NCI-H2171 treated with DMSO at 0.1 percent for 48 hours (cell line): ENCODE data around the gene MS4A6A.
"Not testable (repeated sequence)": the region's sequence is repeated elsewhere in the genome, so short reads cannot be mapped to it uniquely, and the experiment has no call there.

Experiments
- DNase-seq: peaks from one replicate; lab custom pipeline; 2025; lab: John Stamatoyannopoulos, UW

The MS4A6A gene

DNA sequence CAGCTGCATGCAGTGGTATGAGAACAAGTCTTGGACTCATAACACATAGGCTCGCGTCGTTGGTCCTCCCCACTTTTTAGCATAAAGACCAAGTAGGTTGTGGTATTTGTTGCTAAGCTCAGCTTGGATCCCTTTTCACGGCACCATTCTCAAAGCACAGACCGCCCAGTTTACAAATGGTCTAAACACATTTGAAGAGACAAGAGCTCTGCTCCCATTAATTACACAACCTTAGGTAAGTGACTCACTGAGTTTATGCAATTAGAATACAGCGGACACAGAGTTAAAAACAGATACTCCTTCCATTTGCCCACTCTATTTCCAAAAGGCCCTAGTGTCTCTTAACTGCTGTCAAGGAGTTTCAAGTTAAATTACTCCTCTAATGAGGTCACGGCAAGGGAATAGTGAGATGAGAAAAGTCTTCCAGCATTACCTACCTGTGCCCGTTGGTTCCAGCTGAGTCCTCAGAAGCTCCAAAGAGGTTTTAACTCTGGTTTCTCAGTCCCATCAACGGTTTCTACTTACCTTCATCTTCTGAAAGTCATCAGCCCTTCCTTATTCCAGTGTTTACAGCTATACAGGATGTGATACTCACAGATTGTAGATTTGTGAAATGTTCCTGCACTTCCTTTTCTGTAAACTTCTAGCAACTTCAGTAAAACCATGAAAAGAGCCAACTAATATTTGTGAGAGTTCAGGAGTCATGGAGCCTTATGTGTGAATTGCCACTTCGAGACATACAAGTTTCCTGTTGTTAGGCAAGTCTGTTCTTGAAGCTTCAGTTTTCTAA, at the start of gene MS4A6A:
TSS of gene MS4A6A (minus strand) at position 543 of the 790 bp plus-strand sequence. CDS start 1,356 bp downstream, outside the sequence.
- DNase-seq, result no peak

GRCh38 chr11:60230681-60231080, 47.8 kb upstream of the MS4A6A start:
- no peak for DNase-seq

DNA sequence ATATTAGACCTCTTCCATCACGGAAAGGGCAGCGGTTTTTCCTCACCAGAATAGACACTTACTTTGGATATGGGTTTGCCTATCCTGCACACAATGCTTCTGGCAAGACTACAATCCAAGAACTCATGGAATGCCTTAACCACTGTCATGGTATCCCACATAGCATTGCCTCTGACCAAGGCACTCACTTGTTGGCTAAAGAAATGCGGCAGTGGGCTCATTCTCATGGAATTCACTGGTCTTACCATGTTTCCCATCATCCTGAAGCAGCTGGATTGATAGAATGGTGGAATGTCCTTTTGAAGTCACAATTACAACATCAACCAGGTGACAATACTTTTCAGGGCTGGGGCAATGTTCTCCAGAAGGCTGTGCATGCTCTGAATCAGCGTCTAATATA, 39.3 kb upstream of the MS4A6A start:
- no peak for DNase-seq

DNA sequence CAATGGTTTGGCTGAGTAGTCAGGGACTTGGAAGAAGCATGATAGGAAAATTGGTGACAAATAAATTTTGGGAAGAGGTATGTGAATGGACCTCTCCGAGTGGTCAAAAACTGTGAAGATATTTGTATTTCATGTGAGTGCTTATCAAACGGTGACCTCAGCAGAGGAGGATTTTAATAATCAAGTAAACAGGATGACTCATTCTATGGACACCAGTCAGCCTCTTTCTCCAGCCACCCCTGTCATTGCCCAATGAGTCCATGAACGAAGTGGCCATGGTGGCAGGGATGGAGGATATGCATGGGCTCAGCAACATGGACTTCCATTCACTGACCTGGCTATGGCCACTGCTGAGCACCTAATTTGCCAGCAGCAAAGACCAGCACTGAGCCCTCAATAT, 38.8 kb upstream of the MS4A6A start:
- no peak for DNase-seq

DNA sequence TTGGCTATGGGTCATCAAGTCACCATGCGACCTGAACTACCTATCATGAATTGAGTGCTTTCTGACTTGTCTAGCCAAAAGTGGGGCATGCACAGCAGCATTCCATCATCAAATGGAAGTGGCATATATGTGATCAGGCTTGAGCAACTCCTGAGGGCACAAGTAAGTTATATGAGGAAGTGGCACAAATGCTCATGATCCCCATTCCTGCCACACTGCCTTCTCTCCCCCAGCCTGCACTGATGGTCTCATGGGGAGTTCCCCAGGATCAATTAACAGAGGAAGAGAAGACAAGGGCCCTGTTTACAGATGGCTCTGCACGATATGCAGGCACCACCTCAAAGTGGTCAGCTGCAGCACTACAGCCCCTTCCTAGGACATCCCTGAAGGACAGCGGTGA, 38.3 kb upstream of the MS4A6A start:
- no peak for DNase-seq

GRCh38 chr11:60214386-60214785, 31.5 kb upstream of the MS4A6A start:
- no peak for DNase-seq

DNA sequence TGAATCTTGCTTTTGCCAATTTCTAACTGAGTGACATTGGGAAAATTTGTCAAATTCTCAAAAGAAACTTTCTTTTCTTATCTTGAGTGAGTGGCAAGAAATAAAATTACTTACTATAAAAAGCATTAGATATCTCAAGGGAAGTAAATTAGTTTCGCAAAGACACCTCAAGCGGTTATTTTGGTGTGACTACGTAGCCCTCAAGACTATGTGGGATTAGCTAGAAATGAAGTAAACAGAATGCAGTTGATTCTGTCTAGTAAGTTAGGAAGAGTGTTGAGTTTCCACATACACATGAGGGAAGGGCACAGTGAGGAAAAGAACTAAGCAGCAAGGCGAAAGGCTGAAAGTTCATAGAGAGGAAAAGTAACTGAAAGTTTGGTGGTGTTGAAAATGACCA, 28.3 kb upstream of the MS4A6A start:
- DNase-seq, result no peak

DNA sequence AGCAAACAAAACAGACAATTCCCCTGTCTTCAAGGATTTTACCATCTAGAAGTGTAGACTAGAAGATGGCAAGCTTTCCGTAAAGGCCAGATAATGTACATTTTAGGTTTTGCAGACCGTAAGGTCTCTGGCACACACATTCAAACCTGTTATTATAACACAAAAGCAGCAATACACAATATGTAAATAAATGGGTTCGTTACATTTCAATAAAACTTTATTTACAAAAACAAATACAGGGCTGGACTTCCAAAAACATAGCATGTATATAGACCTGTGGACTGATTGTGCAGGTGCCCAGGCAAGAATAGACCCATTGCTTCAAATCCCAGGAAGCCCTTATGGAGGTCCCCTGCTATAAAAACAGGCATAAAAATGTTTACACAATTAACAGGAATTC, 27.1 kb upstream of the MS4A6A start:
- DNase-seq, result no peak

DNA sequence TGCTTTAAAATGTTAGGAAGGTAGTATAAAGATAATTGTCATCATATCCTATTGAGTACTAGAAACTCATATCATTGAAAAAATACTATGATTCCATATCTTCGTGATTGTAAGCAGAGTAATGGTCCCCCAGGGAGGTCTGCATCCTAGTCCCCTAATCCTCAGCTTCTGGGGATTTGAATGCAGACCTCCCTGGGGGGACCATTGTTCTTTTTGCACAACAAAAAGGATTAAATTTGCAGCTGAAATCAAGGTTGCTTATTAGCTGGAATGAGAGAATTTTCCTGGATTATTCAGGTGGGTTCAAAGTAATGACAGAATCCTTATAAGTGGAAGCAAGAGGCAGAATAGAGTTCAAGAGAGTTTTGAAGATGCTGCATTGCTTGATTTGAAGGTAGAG, 26.1 kb upstream of the MS4A6A start:
- DNase-seq, result no peak

- DNase-seq, result no peak
Observed at GRCh38 chr11:60208146-60208895, 25.4 kb upstream of the MS4A6A start.

DNA sequence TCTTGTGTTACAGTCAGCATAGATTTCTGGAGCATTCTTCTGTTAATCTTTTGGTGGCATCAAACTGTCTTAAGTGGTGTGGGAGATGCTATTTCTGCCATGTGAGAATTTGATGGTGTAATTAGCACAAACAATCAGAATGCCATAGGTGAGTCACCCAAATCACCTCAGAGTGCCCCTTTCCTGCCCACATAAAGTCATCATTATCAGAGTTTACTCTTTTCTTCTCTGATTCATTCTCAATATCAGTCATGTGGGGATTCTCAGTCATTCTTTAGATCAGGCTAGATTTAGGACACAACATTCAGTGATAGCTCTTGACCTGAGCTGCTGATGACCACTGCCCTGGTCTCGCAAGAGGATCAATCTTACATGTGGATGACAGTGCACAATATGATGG, 23.7 kb upstream of the MS4A6A start:
- DNase-seq, result no peak

GRCh38 chr11:60204922-60205321, 22.0 kb upstream of the MS4A6A start:
- DNase-seq, result no peak

- not testable (repeated sequence) for DNase-seq
Observed at GRCh38 chr11:60201334-60201733, 18.5 kb upstream of the MS4A6A start.

GRCh38 chr11:60197442-60197841, 14.6 kb upstream of the MS4A6A start:
- no peak for DNase-seq

DNA sequence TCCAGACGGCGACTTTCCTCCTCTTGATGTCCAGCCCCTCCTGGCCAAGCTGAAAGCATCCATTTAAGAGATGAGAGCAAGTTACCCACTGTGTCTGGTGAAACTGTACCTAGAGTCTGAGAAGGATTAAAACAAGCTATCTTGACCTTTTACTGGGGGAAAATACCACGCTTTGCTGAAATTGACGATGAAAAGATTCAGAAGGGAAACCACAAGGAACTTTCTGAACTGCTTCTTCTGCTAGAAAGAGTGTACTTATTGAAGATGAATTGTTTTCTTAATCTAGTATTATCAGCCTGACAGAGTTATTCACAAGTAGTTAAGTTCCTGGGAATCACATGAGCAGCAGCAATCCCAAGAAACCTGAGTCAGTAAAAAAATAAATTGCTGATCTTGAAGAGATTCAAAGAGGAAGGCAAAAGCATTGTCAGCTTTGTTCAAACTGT, 13.1 kb upstream of the MS4A6A start:
- no peak for DNase-seq

DNA sequence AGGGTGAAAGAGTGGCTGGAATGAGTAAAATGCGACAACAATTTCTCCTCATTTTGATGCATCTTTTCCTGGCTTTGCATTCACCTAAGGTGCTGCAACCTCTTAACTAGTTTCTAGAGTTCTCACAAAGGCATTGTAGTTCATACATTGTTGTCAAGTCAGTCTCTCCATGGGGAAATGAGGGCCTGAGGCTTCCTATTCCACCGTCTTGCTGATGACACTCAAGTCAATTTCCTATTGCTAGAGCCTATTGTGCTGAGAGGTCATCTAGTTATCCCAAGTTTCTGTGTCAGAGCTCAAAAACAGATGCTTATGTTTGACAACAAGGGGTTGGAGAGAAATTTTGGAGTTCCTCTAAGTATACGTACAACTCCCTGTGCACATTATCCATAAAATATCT, 11.6 kb upstream of the MS4A6A start:
- DNase-seq, result no peak

GRCh38 chr11:60193687-60194433, 11.0 kb upstream of the MS4A6A start:
- DNase-seq, result peak; percentile 53

DNA sequence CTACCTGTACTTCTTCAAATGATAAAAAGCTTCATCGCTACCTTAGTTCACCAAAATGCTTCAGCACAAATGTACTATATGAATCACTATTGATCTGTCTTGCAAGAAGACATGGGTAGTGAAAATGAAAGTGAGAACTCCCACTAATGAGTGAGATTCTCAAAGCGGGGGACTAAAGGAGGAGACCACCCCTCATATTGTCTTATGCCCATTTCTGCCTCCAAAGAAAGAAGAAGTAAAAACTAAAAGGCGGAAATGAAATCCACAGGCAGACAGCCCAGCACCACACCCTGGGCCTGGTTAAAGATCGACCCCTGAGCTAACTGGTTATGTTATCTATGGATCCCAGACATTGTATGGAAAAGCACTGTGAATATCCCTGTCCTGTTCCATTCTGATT, 9.7 kb upstream of the MS4A6A start:
- not testable (repeated sequence) for DNase-seq

DNA sequence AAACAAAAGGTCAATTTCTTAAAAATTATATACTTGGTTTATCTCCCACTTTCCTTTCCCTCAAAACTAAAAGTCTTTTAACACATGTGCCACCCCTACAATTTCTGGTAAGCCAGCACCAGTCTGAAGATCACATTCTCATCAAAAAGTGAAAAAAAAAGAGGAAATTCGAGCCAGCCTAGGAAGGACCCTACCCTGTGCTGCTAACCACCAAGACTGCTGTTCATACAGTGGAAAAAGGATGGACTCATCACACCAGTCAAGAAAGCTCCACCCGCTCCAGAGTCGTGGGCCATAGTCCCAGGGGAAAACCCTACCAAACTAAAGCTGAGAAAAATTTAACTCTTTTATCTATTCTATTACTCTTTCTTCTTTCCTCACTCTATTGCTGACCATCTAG, 5.6 kb upstream of the MS4A6A start:
- not testable (repeated sequence) for DNase-seq

- DNase-seq, result not testable (repeated sequence)
Observed at GRCh38 chr11:60186128-60186527, 3.2 kb upstream of the MS4A6A start.

DNA sequence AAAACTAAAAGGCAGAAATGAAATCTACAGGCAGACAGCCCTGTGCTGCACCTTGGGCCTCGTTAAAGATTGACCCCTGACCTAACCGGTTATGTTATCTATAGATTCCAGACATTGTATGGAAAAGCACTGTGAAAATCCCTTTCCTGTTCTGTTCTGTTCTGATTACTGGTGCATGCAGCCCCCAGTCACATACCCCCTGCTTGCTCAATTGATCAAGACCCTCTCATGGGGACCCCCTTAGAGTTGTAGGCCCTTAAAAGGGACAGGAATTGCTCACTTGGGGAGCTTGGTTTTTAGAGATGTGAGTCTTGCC, 2.6 kb upstream of the MS4A6A start:
- not testable (repeated sequence) for DNase-seq

DNA sequence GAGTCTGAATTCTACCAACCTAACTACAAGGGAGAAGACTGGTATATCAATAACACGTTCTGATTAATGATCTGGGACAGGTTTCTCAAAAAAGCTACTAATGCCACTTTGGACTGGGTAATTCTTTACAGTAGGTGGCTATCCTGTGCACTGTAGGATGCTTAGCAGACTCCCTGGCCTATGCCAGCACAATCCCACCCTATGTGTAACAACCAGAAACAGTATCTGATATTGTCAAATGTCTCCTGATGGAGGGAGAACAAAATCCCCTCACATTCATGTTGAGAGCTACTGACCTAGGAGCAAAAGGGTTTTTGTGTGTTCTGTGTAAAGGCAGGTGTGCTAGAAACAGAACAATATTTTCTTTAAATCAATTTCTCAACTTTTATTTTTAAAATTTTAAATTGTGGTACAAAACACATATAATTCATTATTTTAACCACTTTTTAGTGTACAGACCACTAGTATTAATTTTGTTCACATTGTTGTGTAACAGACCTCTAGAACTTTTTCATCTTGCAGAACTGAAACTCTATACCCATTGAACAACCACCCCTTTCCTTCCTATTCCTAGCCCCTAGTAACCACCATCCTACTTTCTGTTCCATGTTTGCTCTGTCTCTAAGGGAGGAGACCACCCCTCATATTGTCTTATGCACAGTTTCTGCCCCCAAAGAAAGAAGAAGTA, 2.1 kb upstream of the MS4A6A start:
- DNase-seq, result no peak
